Fibroblast of skin of abdomen (primary cell): Measurements from ENCODE around the gene SPATA21.
"Not testable (repeated sequence)": the region's sequence is repeated elsewhere in the genome, so short reads cannot be mapped to it uniquely, and the experiment has no call there.

Source experiments
- DNase-seq: peaks from one replicate; pipeline ENCODE4 v3.0.0-alpha.2; 2013

SPATA21 gene

GRCh38 chr1:16376971-16377370 lies 60.3 kb downstream of the SPATA21 start:
- DNase-seq, result no peak

GRCh38 chr1:16375521-16376340 lies 61.5 kb downstream of the SPATA21 start:
- peak; percentile 69 for DNase-seq

- DNase-seq, result no peak
Measured at GRCh38 chr1:16374266-16374665, 63.0 kb downstream of the SPATA21 start.

GRCh38 chr1:16372535-16373285 lies 64.5 kb downstream of the SPATA21 start:
- DNase-seq, result peak; percentile 35

GRCh38 chr1:16371725-16372124 lies 65.5 kb downstream of the SPATA21 start:
- peak; percentile 66 for DNase-seq

GRCh38 chr1:16369821-16370220 lies 67.4 kb downstream of the SPATA21 start:
- no peak for DNase-seq

- DNase-seq, result peak; percentile 33
Measured at GRCh38 chr1:16367968-16368890, 69.0 kb downstream of the SPATA21 start.

GRCh38 chr1:16367258-16367967 lies 69.8 kb downstream of the SPATA21 start:
- DNase-seq, result peak; percentile 83

- peak; percentile 100 for DNase-seq
Measured at GRCh38 chr1:16366722-16367257, 70.4 kb downstream of the SPATA21 start, which contains the start of gene SZRD1. SZRD1 (plus strand) TSS chr1:16367242; CDS start chr1:16367258, 16 bp downstream.

GRCh38 chr1:16365146-16365498 lies 72.1 kb downstream of the SPATA21 start:
- DNase-seq, result not testable (repeated sequence)

GRCh38 chr1:16356867-16357266 lies 80.4 kb downstream of the SPATA21 start:
- DNase-seq, result no peak

- no peak for DNase-seq
Measured at GRCh38 chr1:16354619-16355018, 82.6 kb downstream of the SPATA21 start.

- DNase-seq, result no peak
Measured at GRCh38 chr1:16352842-16353535, 84.2 kb downstream of the SPATA21 start.

GRCh38 chr1:16351994-16352841 lies 85.0 kb downstream of the SPATA21 start, which contains the start of gene FBXO42:
FBXO42 (minus strand) TSS chr1:16352480; CDS start chr1:16315418, 37,062 bp downstream.
- peak; percentile 94 for DNase-seq

- DNase-seq, result no peak
Measured at GRCh38 chr1:16351456-16351993, 85.7 kb downstream of the SPATA21 start.

- DNase-seq, result peak; percentile 19
Measured at GRCh38 chr1:16349847-16350406, 87.3 kb downstream of the SPATA21 start.
